OCI-LY7 (cell line): Measurements from ENCODE around the gene HOXC11.

ENCODE experiments used
- CTCF ChIP-seq: fragments of 200-600 bp; sonication (generic); conservative IDR thresholded peaks from 2 replicates; pipeline ENCODE4 v1.5.1; 2014; ENCODE audit warnings: mild to moderate bottlenecking, antibody characterized with exemption, low read length, moderate library complexity, mixed read lengths
- EZH2phosphoT487 ChIP-seq: fragments of 200-600 bp; sonication (generic); IDR thresholded peaks from 2 replicates; pipeline ENCODE4 v1.6.1; 2018; ENCODE audit warnings: low read depth, borderline replicate concordance, mild to moderate bottlenecking, mixed run types, antibody characterized with exemption, low read length, moderate library complexity, mixed read lengths

- TF ChIP-seq CTCF, result no peak
- TF ChIP-seq EZH2phosphoT487, result no peak
Measured at GRCh38 chr12:53961025-53961761, 11.7 kb upstream of the HOXC11 start.
